ENCODE results near the gene UHRF1.
"Not testable (repeated sequence)": the region's sequence is repeated elsewhere in the genome, so short reads cannot be mapped to it uniquely, and the experiment has no call there.

The UHRF1 gene

GRCh38 chr19:4909156-4909896, at the start of gene UHRF1:
TSS of gene UHRF1 (plus strand) at chr19:4909501. CDS start at chr19:4910886, 1,385 bp downstream.
- peak; percentile 81 to 86 for DNase-seq

DNA sequence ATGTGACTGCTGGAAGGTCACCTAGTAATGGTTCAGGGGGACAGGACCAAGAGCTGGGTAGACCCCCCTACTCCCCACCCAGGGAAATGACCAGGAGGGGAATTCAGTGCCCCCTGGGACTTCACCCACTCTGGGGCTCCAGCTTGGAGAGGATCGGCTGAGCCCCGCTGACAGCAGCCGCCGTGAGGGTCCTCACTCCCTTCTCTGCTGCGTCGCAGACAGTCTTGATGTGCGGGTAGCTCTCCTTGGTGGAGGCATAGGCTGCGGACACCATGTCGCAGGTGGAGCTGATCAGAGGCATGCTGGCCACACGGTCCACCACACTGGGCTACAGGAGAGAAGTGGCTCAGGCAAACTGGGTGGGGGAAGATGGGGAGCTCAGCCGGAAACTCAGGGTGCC, 49.6 kb upstream of the UHRF1 start:
- no peak for DNase-seq

- DNase-seq = no peak
These were observed 48.2 kb upstream of the UHRF1 start for GRCh38 chr19:4861147-4861546.

DNA sequence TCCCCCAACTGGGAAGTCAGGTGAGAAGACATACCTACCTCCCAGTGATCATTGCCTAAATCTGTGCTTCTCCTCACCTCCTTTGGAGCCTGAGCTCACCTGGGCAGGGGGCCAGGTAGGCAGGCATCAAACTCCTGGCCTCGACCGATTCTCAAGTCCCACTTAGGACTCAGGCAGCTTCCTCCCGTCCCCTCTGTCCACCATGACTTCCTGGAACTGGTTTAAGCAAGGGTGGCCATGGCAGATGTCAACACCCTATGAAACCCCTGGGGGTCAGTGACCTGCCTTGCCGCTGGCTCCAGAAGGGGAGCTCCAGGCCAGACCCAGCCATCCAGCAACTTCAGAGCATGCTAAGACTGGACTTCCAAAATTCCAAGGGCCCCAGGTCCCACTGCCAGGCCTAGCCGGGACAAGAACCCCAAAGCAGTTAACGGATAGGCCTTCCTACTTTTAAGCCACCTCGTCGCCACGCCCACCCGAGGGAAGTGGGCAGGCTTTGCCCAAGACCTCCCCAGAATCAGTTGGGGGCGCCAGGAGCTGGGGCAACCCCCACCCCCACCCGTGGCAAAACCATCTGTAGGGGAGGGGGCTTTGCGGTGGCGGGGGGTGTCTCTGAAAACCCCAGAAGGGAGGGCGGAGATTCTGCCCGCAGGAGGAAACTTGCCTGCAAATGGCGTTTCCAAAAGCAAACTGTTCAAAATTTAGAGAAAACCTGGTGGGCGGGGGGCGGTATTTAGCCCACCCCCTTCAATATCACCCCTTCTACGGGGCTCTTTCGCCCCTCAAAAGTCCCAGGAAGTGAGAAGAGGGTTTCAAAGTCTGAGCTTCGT, 42.5 kb upstream of the UHRF1 start:
- peak; percentile 53 to 57 for DNase-seq

GRCh38 chr19:4867534-4868285, 41.6 kb upstream of the UHRF1 start, which contains the start of gene PLIN3:
TSS of gene PLIN3 (minus strand) at chr19:4867667. CDS start at chr19:4861394, 6,273 bp downstream.
- peak; percentile 97 to 98 for DNase-seq

DNA sequence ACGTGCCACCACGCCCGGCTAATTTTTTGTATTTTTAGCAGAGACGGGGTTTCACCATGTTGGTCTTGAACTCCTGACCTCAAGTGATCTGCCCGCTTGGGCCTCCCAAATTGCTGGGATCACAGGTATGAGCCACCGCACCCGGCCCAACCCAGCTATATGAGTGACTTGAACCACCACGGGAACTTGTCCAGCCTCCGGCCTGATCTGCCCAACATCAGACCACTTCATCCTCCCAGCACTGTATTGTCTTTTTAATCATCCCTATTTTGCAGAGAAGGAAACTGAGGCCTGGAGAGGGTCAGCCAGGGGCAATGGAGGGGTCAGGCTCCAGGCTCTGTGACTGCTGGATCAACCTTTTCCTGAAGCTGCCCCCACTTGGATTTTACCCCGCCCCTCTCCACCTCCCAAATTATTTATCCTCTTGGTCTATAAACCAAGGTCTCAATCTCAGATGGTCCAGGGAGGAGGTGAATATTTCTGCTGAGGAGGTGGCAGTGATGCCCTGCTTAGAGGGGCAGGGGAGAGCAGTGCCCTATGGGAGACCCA, 40.9 kb upstream of the UHRF1 start:
- no peak for DNase-seq

DNA sequence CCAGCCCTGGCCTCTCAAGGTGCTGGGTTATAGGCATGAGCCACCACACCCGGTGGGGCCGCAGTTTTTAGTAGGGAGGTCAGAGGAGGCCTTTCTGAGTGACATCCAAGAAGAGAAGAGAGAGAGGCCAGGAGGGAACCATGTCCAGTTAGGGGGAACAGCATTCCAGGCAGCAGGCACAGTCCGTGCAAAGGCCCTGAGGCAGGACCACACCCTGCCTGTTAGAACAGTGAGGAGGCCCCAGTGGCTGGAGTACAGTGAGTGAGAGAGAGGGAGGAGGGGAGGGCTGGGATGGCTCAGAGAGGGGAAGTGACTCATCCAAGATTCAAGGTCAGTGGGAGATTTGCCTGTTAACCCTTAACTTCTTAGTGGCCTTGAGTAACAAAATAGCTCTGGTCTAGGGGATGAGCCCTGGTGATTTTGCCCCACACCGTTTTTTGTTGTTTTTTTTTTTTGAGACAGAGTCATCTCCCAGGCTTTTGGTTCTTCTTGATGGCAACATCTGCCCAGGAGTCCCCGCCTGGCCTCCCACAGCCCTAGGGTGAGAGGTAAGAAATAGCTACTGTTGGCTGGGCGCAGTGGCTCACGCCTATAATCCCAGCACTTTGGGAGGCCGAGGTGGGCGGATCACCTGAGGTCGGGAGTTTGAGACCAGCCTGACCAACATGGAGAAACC, 39.1 kb upstream of the UHRF1 start:
- peak; percentile 33 to 51 for DNase-seq

DNA sequence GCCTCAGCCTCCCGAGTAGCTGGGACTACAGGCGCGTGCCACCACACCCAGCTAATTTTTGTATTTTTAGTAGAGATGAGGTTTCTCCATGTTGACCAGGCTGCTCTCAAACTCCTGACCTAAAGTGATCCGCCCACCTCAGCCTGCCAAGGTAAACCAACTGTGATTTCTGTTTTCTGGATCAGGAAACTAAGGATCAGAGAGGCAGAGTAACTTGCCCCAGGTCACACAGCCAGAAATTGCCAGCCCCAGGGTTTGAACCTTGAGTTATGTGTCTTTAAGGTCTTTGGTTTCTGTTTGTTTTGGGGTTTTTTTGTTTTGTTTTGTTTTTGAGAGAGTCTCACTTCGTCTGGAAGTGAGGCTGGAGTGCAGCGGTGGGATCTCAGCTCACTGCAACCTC, 37.6 kb upstream of the UHRF1 start:
- DNase-seq = no peak

DNA sequence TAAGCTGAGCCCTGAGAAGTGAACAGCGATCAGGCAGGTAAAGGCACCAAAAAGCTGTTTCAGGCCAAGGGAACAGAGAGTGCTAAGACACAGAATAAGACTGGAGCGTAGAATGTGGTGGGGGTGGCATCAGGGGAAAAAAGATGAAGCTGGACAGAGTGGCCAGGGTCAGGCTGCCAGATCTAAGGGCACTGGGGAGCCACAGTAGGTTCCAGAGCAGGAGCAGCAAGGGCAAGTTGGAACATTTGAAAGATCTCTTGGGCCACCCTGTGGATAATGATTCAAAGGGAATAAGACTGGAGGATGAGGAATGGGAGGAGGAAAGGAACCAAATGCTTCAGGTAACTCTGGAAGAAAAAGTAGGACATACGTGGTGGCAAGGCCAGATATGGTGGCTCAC, 35.4 kb upstream of the UHRF1 start:
- no peak for DNase-seq

- DNase-seq = no peak
These were observed 31.4 kb upstream of the UHRF1 start for GRCh38 chr19:4877753-4878490.

DNA sequence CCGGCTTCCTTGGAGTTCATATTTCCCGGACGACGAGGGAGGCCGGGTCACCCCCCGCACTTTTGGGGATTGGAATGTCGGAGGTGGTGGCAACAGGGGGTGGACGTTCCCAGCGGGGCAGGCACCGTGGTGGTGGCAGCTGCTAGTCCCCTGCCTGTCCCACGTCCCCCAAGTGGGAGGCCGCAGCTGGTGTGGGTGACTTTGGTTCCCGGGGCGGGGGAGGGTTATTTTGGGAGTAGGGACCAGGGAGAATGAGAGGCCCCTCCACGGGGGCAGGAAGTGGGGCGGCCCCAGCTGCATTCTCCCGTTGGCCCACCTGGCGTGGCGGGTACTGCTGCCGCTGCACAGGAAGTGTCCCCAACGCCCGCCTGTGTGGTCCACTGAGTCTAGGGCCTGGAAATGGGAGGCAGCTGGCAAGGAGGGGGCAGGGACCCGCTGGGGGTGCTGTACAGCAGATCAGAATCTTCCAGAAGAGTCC, 30.8 kb upstream of the UHRF1 start:
- peak in 1 of 2 experiments; percentile 11 for DNase-seq

DNA sequence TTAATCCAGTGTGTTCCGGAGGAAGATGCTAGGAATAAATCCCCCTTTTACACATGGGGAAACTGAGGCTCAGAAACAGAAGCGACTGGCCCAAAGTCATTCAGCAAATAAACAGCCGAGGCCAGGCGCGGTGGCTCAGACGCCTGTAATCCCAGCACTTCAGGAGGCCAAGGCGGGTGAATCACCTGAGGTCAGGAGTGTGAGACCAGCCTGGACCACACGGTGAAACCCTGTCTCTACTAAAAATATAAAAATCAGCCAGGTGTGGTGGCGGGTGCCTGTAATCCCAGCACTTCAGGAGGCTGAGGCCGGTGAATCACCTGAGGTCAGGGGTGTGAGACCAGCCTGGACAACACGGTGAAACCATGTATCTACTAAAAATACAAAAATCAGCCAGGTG, 30.3 kb upstream of the UHRF1 start:
- DNase-seq = no peak

- not testable (repeated sequence) for DNase-seq
These were observed 26.4 kb upstream of the UHRF1 start for GRCh38 chr19:4882874-4883273.

GRCh38 chr19:4884993-4885392, 24.3 kb upstream of the UHRF1 start:
- not testable (repeated sequence) for DNase-seq

- not testable (repeated sequence) for DNase-seq
These were observed 21.5 kb upstream of the UHRF1 start for GRCh38 chr19:4887803-4888202.

- no peak for DNase-seq
These were observed 20.1 kb upstream of the UHRF1 start for GRCh38 chr19:4889034-4889815.

DNA sequence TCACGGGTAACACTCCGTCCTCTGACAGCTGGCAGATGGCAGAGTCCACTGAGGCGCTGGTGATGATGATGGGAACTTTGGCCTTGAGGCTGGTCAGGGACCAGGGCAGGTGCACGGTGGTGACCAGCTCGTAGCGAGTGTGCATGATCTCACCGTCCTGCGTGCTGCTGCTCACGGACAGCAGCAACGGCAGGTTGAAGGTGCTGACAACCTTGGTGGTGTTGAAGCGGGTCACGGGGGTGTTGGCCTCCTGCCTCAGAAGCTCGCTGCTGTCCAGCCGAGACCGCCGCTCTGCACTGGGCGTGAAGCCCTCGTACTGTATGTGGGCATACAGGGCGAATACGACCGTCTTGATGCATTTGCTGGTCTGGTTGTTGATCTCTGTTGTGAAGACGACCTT, 18.2 kb upstream of the UHRF1 start:
- no peak for DNase-seq

GRCh38 chr19:4892962-4893361, 16.3 kb upstream of the UHRF1 start:
- DNase-seq = not testable (repeated sequence)

DNA sequence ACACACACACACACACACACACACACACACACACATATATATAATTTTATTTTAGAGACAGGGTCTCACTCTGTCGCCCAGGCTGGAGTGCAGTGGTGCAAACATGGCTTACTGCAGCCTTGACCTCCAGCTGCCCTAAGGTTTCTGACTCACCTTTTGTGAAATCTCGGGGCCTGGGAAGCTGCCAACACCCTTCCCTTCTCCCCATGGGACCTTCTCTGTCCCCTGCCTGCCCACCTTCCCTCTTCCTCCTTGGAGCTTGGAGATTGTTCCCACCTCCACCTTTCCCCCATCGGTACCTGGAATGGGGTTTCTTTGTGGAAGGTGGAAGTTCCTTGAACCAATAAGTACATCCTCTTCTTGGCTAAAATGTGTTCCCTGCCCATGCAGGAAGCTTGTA, 12.9 kb upstream of the UHRF1 start:
- no peak for DNase-seq

GRCh38 chr19:4897146-4897545, 12.2 kb upstream of the UHRF1 start:
- DNase-seq = no peak

DNA sequence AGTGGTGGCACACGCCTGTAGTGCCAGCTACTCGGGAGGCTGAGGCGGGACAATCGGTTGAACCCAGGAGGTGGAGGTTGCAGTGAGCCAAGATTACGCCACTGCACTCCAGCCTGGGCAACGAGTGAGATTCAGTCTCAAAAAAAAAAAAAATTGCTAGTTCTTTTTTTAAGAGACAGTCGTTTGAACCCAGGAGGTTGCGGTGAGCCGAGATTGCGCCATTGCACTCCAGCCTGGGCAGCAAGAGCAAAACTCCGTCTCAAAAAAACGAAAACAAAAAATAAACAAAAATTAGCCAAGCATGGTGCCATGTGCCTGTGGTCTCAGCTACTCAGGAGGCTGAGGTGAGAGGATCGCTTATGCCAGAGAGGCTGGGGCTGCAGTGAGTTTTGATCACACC, 8.4 kb upstream of the UHRF1 start:
- DNase-seq = not testable (repeated sequence)
